Measurements from ENCODE around the gene AP2B1. TPM values are rescaled to one million over a fixed set of nuclear protein-coding genes. Genes with fewer than 3 reads are reported as not detected.

Gene AP2B1
- total RNA-seq, 1 donor from 2014 or later: 216 TPM

DNA sequence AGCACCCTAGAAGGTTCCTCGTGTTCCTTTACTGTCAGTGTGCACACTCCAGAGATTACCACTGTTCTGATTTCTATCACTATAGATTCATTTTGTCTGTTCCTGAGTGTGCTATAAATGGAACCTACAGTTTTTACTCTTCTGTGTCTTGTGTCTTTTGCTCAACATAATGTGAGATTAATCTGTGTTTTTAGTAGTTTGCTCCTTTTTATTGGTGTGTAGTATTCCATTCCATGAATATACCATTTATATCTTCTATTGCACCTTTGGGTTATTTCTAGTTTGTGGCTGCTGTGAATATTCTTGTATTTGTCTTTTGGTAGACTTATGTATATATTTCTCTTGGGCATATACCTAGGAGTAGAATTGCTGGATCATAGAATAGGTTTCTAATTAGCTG is 68.2 kb downstream of the AP2B1 start:
- Mint-ChIP-seq H3K4me1 (no peaks in the 10 kb centered on the region), H3K9me3 (peaks cover 2% of the 10 kb centered on the region), H3K27me3 (ENCODE audit: low read depth) (no peaks in the 10 kb centered on the region), H3K4me3 (no peak overlapping the region), H3K36me3 (ENCODE audit: low read depth) (peaks cover 15% of the 10 kb centered on the region), H3K27ac (ENCODE audit: unreplicated experiment) (no peak overlapping the region)
- DNase-seq (ENCODE audit: low read depth, low spot score): no peak
- TF ChIP-seq, protein P1, sequence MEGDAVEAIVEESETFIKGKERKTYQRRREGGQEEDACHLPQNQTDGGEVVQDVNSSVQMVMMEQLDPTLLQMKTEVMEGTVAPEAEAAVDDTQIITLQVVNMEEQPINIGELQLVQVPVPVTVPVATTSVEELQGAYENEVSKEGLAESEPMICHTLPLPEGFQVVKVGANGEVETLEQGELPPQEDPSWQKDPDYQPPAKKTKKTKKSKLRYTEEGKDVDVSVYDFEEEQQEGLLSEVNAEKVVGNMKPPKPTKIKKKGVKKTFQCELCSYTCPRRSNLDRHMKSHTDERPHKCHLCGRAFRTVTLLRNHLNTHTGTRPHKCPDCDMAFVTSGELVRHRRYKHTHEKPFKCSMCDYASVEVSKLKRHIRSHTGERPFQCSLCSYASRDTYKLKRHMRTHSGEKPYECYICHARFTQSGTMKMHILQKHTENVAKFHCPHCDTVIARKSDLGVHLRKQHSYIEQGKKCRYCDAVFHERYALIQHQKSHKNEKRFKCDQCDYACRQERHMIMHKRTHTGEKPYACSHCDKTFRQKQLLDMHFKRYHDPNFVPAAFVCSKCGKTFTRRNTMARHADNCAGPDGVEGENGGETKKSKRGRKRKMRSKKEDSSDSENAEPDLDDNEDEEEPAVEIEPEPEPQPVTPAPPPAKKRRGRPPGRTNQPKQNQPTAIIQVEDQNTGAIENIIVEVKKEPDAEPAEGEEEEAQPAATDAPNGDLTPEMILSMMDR (conservative IDR thresholded peaks at IDR 0.05): no peak

DNA sequence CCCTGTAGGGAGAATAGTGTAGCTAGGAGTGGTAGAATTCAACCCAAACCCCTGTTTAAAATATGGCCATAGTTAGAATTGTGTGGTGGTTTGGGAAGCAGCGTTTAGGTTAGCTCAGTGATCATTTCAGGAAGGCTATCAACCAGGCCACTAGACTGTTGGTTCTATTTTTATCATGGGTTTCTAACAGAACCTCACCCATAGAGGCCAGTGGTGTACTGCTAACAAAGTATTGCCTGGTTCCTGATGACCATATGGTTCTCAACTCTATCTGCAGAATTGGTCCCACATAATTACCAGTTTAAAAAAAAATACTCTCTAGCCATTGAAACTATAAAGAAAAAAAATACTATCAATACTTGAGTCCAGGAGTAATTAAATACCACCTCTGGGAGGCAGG is 73.8 kb downstream of the AP2B1 start:
- Mint-ChIP-seq H3K9me3 (no peaks in the 10 kb centered on the region), H3K4me1 (no peaks in the 10 kb centered on the region), H3K36me3 (ENCODE audit: low read depth) (peaks cover 15% of the 10 kb centered on the region), H3K27me3 (ENCODE audit: low read depth) (no peaks in the 10 kb centered on the region), H3K27ac (ENCODE audit: unreplicated experiment) (no peak overlapping the region), H3K4me3 (no peak overlapping the region)
- no peak for DNase-seq (ENCODE audit: low read depth, low spot score)
- TF ChIP-seq, protein P1 (conservative IDR thresholded peaks at IDR 0.05): no peak

DNA sequence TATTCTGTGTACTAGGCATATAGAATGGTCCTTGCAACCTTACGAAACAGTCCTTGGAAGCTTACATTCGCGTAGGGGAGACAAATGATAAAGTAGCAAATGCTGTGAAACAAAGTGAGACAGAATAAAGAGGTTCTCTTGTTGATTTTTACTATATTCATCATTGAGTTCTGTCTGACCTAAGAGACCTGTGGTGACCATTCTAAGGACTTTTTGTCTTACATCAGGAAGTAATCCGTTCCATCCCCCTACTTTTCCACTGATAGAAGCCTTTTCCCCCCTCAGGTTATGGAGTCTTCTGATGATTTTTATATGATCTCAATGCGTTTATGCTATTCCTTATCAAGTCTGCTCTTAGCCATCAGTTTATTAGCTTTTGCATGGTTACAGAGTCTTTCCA is 77.6 kb downstream of the AP2B1 start:
- H3K27me3 Mint-ChIP-seq (ENCODE audit: low read depth): no peaks in the 10 kb centered on the region
- DNase-seq (ENCODE audit: low read depth, low spot score): no peak
- H3K27ac Mint-ChIP-seq (ENCODE audit: unreplicated experiment): no peak overlapping the region
- TF ChIP-seq, protein P1 (conservative IDR thresholded peaks at IDR 0.05): no peak
- H3K4me3 Mint-ChIP-seq: no peak overlapping the region
- no peaks in the 10 kb centered on the region for H3K9me3 Mint-ChIP-seq
- no peaks in the 10 kb centered on the region for H3K4me1 Mint-ChIP-seq
- H3K36me3 Mint-ChIP-seq (ENCODE audit: low read depth): peaks cover 11% of the 10 kb centered on the region

DNA sequence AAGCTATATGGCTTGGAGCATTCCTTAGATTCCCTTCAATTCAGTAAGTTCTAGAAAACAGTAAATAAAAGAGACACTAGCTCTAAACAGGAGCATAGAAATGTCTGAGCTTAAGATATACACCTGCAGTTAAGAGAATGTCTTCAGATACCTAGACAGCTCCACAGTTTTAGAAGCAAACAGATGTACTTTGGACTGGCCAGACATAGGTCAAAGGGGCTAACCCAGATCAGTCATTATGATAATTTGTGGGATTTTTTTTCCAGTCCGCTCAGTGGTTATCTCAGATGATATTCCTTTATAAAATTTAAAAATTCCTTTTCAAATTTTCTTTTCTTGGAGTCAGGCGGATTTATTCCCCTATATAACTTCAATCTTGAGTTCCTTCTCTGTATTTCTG is 78.5 kb downstream of the AP2B1 start:
- Mint-ChIP-seq H3K27me3 (ENCODE audit: low read depth) (no peaks in the 10 kb centered on the region), H3K36me3 (ENCODE audit: low read depth) (peaks cover 11% of the 10 kb centered on the region), H3K4me3 (no peak overlapping the region), H3K4me1 (no peaks in the 10 kb centered on the region), H3K9me3 (no peaks in the 10 kb centered on the region), H3K27ac (ENCODE audit: unreplicated experiment) (no peak overlapping the region)
- DNase-seq (ENCODE audit: low read depth, low spot score): no peak
- TF ChIP-seq, protein P1 (conservative IDR thresholded peaks at IDR 0.05): no peak

GRCh38 chr17:35666070-35666469 is 78.9 kb downstream of the AP2B1 start:
- no peak overlapping the region for H3K4me3 Mint-ChIP-seq
- H3K9me3 Mint-ChIP-seq: no peaks in the 10 kb centered on the region
- no peaks in the 10 kb centered on the region for H3K4me1 Mint-ChIP-seq
- no peaks in the 10 kb centered on the region for H3K27me3 Mint-ChIP-seq (ENCODE audit: low read depth)
- no peak for DNase-seq (ENCODE audit: low read depth, low spot score)
- TF ChIP-seq, protein P1 (conservative IDR thresholded peaks at IDR 0.05): no peak
- peaks cover 11% of the 10 kb centered on the region for H3K36me3 Mint-ChIP-seq (ENCODE audit: low read depth)
- no peak overlapping the region for H3K27ac Mint-ChIP-seq (ENCODE audit: unreplicated experiment)
